ENCODE measurements around the gene C22orf42.
"Not testable (repeated sequence)": the region's sequence is repeated elsewhere in the genome, so short reads cannot be mapped to it uniquely, and the experiment has no call there.

Gene C22orf42

DNA sequence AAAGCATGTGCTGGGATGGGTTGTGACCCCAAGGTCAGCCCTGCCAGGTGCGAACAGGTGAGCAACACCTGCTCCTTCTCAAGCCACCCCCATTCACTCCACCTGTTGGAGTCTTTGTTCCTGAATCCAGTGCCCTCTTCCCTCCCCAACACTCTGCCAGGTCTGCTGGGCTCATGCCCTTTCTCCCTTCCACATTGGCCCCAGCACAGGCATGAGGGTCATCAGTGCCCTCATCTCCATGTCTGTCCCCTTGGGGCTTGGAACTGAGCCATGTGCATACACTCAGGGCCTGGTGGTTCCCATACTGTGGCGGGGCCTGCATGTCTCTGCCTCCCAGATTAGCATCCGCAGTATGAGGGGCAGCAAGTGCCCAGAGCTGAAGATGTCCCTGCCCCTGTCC lies 26.7 kb upstream of the C22orf42 start:
- Histone ChIP-seq H3K4me2 (no peak overlapping the region), H3K9ac (no peak overlapping the region), H3K9me3 (replicated peaks in 1 of 11) (no peaks in the 10 kb centered on the region), H3K27ac (no peak overlapping the region), H3K4me3 (no peak overlapping the region), H4K20me1 (no peaks in the 10 kb centered on the region), H3K4me1 (no peaks in the 10 kb centered on the region), H3K27me3 (no peaks in the 10 kb centered on the region), H3K36me3 (no peaks in the 10 kb centered on the region)
- TF ChIP-seq Cebpa-rat (IDR thresholded peaks at IDR 0.05) = no peak

DNA sequence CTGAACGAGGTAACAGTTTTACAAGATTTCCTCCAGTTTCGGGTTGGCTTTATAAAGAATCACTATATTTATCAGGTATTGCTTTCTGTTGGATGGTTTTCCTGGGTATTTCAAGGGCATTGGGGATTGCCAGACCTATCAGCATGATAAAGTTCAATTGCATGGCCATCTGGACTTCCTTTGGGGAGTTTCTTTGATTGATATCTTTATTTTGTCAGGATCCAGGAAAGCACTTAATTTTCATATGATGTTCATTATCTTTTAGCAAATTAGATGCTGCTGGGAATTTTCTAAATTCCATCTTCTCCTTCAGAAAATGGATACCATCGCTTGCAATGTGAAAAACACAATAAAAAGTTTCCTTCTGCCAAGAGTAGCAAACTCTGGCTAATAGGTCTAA lies 24.5 kb upstream of the C22orf42 start:
- H3K9me3 ChIP-seq (replicated peaks in 1 of 11) = no peaks in the 10 kb centered on the region
- H3K9ac ChIP-seq = no peak overlapping the region
- no peak overlapping the region for H3K4me3 ChIP-seq
- no peak overlapping the region for H3K4me2 ChIP-seq
- H3K27me3 ChIP-seq = no peaks in the 10 kb centered on the region
- H3K36me3 ChIP-seq = no peaks in the 10 kb centered on the region
- no peaks in the 10 kb centered on the region for H3K4me1 ChIP-seq
- no peaks in the 10 kb centered on the region for H4K20me1 ChIP-seq
- H3K27ac ChIP-seq = no peak overlapping the region
- TF ChIP-seq Cebpa-rat (IDR thresholded peaks at IDR 0.05) = no peak

DNA sequence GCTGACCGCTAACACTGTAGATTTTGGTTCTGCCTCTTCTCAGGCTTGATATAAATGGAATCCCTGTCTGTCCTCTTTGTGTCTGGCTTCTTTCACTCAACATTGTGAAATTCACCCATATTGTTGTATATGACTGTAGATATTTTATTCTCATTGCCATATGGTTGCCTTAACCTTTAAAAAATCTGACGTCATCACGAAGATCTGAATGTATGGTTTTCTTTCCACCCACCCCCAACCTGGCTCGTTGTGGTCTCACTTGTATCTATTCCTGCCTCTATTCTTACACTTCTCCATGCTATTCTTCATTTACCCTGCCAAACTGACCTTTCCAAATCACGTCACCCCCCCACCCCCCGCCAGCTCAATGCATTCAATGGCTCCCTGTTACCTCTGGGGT lies 21.9 kb upstream of the C22orf42 start:
- Histone ChIP-seq H3K4me3 (no peak overlapping the region), H3K9me3 (replicated peaks in 1 of 11) (peaks cover 0 to 12% (median 6%) of the 10 kb centered on the region in 11 experiments; a peak in 15 of 22 replicates), H3K4me2 (no peak overlapping the region), H3K4me1 (no peaks in the 10 kb centered on the region), H3K9ac (no peak overlapping the region), H4K20me1 (no peaks in the 10 kb centered on the region), H3K36me3 (no peaks in the 10 kb centered on the region), H3K27ac (no peak overlapping the region), H3K27me3 (no peaks in the 10 kb centered on the region)
- no peak for TF ChIP-seq Cebpa-rat (IDR thresholded peaks at IDR 0.05)

DNA sequence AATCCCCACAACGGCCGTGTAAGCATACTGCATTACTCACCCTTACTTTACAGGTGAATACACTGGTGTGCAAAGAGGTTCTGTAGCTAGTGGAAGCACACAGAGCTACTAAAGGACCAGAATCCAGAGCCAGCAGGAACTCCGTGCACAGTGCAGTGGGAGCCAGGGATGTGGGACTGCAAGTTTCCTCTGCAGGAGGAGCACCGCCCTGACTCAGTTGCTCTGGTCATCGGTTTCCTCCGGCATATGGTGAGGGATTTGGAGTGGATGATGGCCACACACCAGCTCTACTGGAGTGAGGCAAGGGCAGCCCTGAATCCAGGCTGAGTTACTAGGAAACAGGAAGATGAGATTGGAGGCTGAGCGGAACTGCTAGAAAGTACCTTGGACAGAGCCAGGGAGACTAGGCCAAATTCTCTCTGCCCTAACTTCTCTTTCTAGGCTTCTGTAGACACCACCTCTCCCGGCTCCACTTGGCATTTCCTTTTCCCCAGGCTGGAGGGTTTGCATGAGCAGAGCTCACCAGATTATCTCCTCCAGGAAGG lies 18.2 kb upstream of the C22orf42 start:
- H3K9ac ChIP-seq = no peak overlapping the region
- no peak overlapping the region for H3K27ac ChIP-seq
- H3K4me2 ChIP-seq = no peak overlapping the region
- no peaks in the 10 kb centered on the region for H3K36me3 ChIP-seq
- no peaks in the 10 kb centered on the region for H4K20me1 ChIP-seq
- H3K4me1 ChIP-seq = no peaks in the 10 kb centered on the region
- TF ChIP-seq Cebpa-rat (IDR thresholded peaks at IDR 0.05) = no peak
- no peaks in the 10 kb centered on the region for H3K27me3 ChIP-seq
- peaks cover 0 to 17% (median 10%) of the 10 kb centered on the region in 11 experiments; a peak in 15 of 22 replicates for H3K9me3 ChIP-seq (replicated peaks in 1 of 11)
- no peak overlapping the region for H3K4me3 ChIP-seq

DNA sequence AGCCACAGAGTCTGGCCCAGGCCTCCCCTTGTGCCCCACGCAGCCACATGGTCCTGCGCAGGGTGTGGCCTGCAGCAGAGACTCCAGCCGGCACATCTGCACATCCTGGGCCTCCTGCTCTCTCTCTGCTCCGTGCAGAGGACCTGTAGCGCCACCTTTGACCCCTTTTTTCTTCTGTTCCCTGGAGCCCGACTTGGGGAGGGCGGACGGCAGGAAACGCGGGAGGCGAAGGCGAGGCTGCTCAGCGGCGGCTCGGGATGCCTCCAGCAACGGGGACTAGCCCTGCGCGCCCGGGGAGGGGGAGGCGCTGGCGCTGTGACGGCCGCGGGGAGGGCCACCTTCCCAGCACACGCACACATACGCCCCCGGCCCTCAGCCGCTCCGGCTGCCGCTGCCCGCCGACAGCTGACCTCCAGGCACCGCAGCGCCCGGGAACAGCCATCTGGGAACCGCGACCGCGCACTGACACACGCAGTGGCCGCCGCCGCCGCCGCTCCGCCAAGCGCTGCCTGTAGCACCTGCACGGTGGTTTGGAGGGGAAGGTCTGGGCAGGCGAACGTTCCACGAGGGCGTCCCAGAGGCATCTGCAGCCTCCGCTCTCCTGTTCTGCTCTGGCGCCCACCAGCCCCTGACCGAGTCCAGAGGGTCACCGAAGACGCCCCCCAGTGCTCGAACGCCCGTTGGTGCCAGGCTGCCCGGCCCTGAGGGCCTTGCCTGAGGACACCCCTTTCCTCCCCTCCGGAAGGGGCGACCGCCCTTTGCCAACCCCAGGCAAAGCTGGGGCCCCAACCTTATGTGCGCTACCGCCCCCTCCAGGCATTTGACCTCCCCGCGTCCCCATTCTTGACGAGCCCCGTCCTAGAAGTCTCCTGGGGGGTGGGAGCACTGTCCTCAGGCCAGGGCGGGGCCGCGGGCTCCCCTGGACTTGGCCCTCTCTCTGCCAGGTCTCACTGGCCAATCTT lies 16.9 kb upstream of the C22orf42 start:
- no peaks in the 10 kb centered on the region for H3K27me3 ChIP-seq
- H3K36me3 ChIP-seq = no peaks in the 10 kb centered on the region
- peaks cover 0 to 17% (median 10%) of the 10 kb centered on the region in 11 experiments; a peak in 15 of 22 replicates for H3K9me3 ChIP-seq (replicated peaks in 1 of 11)
- H3K27ac ChIP-seq = no peak overlapping the region
- TF ChIP-seq Cebpa-rat (IDR thresholded peaks at IDR 0.05) = no peak
- H3K4me3 ChIP-seq = no peak overlapping the region
- H4K20me1 ChIP-seq = no peaks in the 10 kb centered on the region
- no peak overlapping the region for H3K9ac ChIP-seq
- H3K4me1 ChIP-seq = no peaks in the 10 kb centered on the region
- H3K4me2 ChIP-seq = no peak overlapping the region

DNA sequence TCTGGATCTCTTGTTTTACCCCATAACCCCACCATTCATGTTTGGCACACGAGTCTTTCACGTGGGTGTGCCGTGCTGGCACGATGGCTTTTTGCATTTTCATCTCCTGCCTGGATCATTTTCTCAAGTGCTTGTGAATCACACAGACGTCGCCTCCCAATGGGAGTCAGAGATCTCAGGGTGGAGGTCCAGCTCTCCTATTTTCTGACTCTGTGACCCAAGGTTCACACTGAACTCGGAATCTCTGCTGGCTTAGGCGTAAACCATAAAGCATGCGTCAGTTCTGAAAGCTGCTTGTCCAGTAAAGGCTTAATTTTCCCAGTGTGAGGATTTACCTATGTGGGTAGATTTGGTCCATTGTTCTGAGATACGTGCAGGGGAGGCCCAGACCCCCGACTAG lies 16.0 kb upstream of the C22orf42 start:
- Histone ChIP-seq H3K4me3 (no peak overlapping the region), H3K4me1 (no peaks in the 10 kb centered on the region)
- no peak for TF ChIP-seq Cebpa-rat (IDR thresholded peaks at IDR 0.05)

DNA sequence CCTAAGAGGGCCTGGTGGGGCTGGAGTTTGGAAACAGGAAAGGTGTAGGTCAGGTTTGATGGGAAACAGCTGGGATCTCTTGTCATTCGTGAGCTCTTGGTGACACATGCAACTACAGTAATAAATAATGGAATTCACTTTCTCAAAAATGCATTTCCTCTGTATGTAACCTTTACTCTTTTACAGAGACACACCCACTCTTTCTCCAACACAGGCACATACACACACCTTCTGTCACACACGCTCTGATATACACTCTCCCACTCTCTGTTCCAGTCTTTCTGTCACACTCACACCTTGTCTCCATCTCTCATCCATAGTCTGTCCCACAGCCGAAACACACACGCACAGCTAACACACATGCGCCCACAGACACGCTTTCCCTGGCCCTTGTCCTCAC lies 6.6 kb upstream of the C22orf42 start:
- no peaks in the 10 kb centered on the region for H3K36me3 ChIP-seq
- peaks cover 0 to 32% (median 7%) of the 10 kb centered on the region in 10 experiments; a peak in 9 of 20 replicates for H3K4me1 ChIP-seq
- H3K4me2 ChIP-seq = peak overlapping the region in 3 of 11 experiments; percentile 44 to 69 (median 68); a peak in 4 of 22 replicates
- no peaks in the 10 kb centered on the region for H3K27me3 ChIP-seq
- H3K9ac ChIP-seq = no peak overlapping the region
- no peaks in the 10 kb centered on the region for H3K9me3 ChIP-seq (replicated peaks in 1 of 11)
- no peaks in the 10 kb centered on the region for H4K20me1 ChIP-seq
- H3K4me3 ChIP-seq = no peak overlapping the region
- H3K27ac ChIP-seq = peak overlapping the region in 1 of 11 experiments; percentile 7; a peak in 1 of 22 replicates
- no peak for TF ChIP-seq Cebpa-rat (IDR thresholded peaks at IDR 0.05)

More for the DNA sequence above, 16.0 kb upstream of the C22orf42 start:
- Histone ChIP-seq H3K27ac (no peak overlapping the region), H3K9ac (no peak overlapping the region), H3K4me2 (no peak overlapping the region), H3K9me3 (replicated peaks in 1 of 11) (peaks cover 0 to 17% (median 10%) of the 10 kb centered on the region in 11 experiments; a peak in 15 of 22 replicates), H3K36me3 (no peaks in the 10 kb centered on the region), H3K27me3 (no peaks in the 10 kb centered on the region), H4K20me1 (no peaks in the 10 kb centered on the region)

DNA sequence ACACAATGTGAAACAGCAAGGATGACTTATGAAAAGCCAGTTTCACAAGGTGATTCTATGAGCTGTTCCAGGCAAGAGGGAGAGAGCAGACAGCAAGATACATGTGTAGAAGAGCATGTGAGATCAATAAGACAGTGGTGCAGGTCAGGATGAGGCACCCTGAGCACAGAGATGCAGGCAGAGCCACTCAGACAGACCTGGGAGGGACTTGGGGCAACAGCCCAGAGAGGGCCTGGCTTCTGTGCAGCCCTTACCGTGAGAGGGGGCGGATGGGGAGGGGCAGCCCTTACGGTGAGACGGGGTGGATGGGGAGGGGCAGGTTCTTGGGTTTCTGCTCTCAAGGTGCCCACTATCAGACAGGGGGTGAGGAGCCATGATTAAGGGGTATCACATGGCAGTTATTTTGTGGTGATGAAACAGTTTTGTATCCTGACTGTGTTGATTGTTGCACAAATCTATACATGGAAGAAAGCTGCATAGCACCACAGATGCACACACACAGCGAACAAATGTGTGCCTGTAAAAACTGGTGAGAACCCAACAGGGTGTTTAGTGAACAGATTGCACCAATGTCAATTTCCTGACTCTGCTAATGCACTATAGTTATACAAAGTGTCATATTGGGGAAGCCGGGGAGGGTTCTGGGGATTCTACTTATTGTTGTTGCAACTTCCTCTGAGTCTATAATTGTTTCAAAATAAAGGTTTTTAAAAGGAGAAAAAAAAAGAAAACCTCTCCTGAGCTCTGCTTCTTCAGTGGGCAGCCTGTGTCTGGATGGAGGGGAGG lies 5.2 kb upstream of the C22orf42 start:
- Histone ChIP-seq H3K36me3 (no peaks in the 10 kb centered on the region), H3K4me1 (peaks cover 0 to 36% (median 7%) of the 10 kb centered on the region in 10 experiments; a peak in 9 of 20 replicates), H3K9ac (peak overlapping the region in 1 of 11 experiments; percentile 8; a peak in 1 of 22 replicates), H3K27ac (peak overlapping the region in 4 of 11 experiments; percentile 32 to 63 (median 41); a peak in 7 of 22 replicates), H3K27me3 (no peaks in the 10 kb centered on the region), H3K9me3 (replicated peaks in 1 of 11) (no peaks in the 10 kb centered on the region), H3K4me2 (peak overlapping the region in 5 of 11 experiments; percentile 44 to 69 (median 51); a peak in 10 of 22 replicates), H4K20me1 (no peaks in the 10 kb centered on the region), H3K4me3 (no peak overlapping the region)
- no peak for TF ChIP-seq Cebpa-rat (IDR thresholded peaks at IDR 0.05)

DNA sequence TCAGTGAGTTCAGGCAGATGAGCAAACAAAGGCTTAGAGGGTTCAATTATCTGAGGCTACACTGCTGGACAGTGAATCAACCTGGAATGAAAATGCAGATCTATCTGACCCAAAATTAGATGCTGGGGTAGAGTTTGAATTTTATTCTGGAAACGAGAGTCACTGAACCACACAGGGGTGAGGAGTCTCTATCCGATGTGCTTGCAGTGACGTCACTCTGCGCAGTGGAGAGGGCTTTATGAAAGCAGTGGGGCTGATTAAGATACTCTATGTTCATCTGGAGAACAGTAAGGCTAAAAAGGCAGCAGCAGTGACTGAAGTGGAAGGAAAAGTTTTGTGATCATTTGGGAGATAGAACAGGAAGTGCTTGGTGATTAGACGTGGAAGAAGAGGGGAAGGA lies 1.3 kb upstream of the C22orf42 start:
- not testable (repeated sequence) for H3K4me2 ChIP-seq; H3K9ac ChIP-seq; H3K4me3 ChIP-seq; H3K27ac ChIP-seq; H3K27me3 ChIP-seq; H3K36me3 ChIP-seq; H4K20me1 ChIP-seq; H3K9me3 ChIP-seq (replicated peaks in 1 of 11)
- H3K4me1 ChIP-seq = peaks cover 0 to 27% (median 7%) of the 10 kb centered on the region in 10 experiments; a peak in 9 of 20 replicates

DNA sequence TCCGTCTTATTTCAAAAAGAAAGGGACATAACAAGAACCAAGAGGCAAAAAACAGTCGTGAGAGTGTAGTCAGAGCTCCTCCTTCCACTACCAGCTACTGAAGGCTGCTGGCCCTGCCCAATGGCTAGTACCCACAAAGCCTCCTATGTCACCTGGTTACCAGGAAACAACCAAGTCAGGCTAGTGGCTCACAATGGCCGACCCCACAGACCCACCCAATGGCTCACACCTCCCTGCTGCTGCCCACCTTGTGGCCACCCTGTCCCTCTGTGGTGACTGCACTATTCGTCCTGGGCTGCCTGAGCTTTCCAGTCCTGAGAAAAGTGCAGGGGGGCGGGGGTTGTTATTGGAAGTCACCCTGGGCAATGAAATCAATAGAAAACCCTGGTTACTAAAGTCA lies 1.5 kb downstream of the C22orf42 start:
- H4K20me1 ChIP-seq; H3K27me3 ChIP-seq; H3K4me2 ChIP-seq; H3K4me3 ChIP-seq; H3K9ac ChIP-seq; H3K27ac ChIP-seq; H3K9me3 ChIP-seq (replicated peaks in 1 of 11); H3K36me3 ChIP-seq: not testable (repeated sequence)
- H3K4me1 ChIP-seq = peaks cover 0 to 16% (median 0%) of the 10 kb centered on the region in 10 experiments; a peak in 7 of 20 replicates

DNA sequence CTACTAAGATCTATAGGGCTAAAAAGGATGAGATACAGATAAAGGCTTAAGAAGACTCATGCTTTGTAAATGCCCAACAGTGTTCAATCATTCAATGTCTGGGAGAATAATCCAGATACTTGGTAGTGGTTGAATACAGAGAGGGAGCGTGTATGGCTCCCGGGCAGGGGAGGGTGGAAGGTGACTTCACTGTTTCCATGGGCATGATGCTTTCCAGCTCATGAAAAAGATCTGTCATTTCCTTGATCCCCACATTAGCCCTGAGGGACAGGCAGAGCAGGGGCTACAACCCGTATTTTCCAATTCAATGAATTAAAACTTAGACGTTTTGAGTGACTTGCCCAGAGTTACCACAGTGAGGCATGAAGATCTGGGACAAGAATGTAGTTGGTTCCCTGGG lies 4.4 kb downstream of the C22orf42 start:
- not testable (repeated sequence) for H3K27me3 ChIP-seq; H3K9ac ChIP-seq; H3K36me3 ChIP-seq; H3K4me3 ChIP-seq; H4K20me1 ChIP-seq; H3K4me2 ChIP-seq; H3K9me3 ChIP-seq (replicated peaks in 1 of 11); H3K27ac ChIP-seq
- peaks cover 0 to 33% (median 21%) of the 10 kb centered on the region in 10 experiments; a peak in 13 of 20 replicates for H3K4me1 ChIP-seq
